ENCODE data around the gene MRPL54.

DNA sequence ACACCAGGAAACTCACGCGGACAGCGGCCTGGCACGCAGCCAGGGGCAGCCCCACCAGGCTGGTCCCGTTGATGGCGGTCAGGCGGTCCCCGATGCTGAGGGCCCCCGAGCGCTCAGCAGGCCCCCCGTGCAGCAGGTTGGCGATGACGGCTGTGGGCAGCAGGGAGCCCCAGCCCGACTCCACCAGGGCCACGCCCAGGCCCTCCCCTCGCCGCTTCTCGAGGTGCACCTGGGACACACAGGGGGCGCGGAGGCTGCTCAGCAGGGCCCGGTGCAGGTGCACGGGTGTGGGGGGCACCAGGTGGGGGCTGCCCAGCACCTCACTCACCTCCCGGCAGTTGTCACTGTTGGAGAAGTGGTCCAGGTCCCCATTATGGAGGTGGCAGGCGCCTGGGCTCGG lies 10.0 kb upstream of the MRPL54 start:
- TF ChIP-seq CTCF (conservative IDR thresholded peaks at IDR 0.05 in 1 of 2, IDR thresholded peaks at IDR 0.05 in 1 of 2; ENCODE audit: low read depth in 1 of 2, low read length in 2 of 2) (no peak), EZH2 (IDR thresholded peaks at IDR 0.05; ENCODE audit: low read length, missing control alignments) (no peak)
